ENCODE measurements around the gene TCP11L2. TPM values are rescaled to one million over a fixed set of nuclear protein-coding genes. Genes with fewer than 3 reads are reported as not detected.
"Not testable (repeated sequence)": the region's sequence is repeated elsewhere in the genome, so short reads cannot be mapped to it uniquely, and the experiment has no call there.

The TCP11L2 gene
- total and polyA plus RNA-seq, 5 donors from 2014 or later: 46.0 to 153 (median 64.8) TPM

DNA sequence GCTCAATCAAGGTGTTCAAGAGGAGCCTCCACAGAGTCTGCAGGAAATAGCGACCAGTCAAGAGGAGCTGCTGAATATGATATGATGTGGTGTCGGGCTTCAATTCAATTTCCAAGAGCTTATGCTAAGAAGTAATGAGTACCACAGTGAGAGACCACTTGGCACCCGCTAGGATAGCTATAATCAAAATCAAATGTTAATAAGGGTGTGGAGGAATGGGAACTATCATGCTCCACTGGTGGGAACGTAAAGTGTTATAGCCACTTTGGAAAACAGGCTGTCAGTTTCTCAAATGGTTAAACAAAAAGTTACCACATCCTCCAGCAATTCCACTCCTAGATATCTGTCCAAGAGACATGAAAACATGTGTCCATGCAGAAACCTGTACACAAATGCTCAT is 61.7 kb downstream of the TCP11L2 start:
- Mint-ChIP-seq H3K4me1 (peaks cover 0 to 6% (median 0%) of the 10 kb centered on the region in 4 donors), H3K27ac (no peak overlapping the region), H3K27me3 (no peaks in the 10 kb centered on the region), H3K4me3 (no peak overlapping the region), H3K9me3 (no peaks in the 10 kb centered on the region), H3K36me3 (peaks cover 20% of the 10 kb centered on the region)
- Histone ChIP-seq H3K36me3 (ENCODE audit: control insufficient read depth, insufficient read depth, low read length) (peaks cover 3% of the 10 kb centered on the region), H3K27ac (ENCODE audit: insufficient read depth, low read length, poor library complexity, severe bottlenecking) (no peak overlapping the region), H3K4me1 (ENCODE audit: control insufficient read depth, insufficient read depth, low read length, poor library complexity, severe bottlenecking) (no peaks in the 10 kb centered on the region), H3K27me3 (ENCODE audit: control insufficient read depth, insufficient read depth, low read length) (no peaks in the 10 kb centered on the region), H3K4me3 (ENCODE audit: low read depth, low read length) (no peak overlapping the region), H3K9me3 (ENCODE audit: control insufficient read depth in 2 of 2, low read length in 2 of 2) (no peaks in the 10 kb centered on the region)
- ATAC-seq (ENCODE audit: low read depth in 2 of 2) (no peak), DNase-seq (no peak)

DNA sequence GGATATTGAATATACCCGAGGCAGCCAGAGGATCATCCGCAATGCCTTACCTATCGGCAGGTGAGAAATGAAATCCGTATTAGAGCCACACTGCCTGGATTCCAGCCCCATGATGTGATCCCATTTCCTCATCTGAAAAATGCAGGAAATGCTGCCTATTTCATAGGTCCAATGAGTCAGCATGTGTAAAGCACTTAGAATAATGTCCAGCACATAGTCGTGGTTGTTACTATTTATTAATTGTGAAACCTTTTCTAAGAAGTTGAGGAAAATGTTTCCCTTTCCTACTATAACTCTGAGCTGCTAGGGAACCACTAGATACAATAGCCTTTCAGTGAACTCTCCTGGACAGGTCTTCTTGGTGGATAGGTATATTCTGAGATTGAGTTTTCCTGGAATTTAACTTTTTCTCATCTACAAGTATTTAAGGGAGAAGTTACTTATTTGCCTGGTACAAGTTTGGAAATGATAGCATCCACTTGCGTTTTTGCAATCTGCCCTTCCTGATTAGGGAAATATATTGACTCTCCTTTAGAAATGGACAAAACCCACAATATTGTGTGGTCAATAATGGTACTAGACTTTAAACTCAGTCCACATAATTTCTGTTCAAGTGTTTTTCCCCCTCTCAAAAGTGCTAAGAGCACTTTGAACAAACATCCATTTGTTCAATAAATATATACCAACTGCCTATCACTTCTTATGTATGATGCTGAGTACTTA is 67.3 kb downstream of the TCP11L2 start:
- no peak overlapping the region for H3K27ac ChIP-seq (ENCODE audit: insufficient read depth, low read length, poor library complexity, severe bottlenecking)
- Mint-ChIP-seq H3K4me3 (no peak overlapping the region), H3K27me3 (no peaks in the 10 kb centered on the region), H3K36me3 (peaks cover 42% of the 10 kb centered on the region), H3K9me3 (peaks cover 0 to 3% (median 0%) of the 10 kb centered on the region in 7 donors), H3K27ac (no peak overlapping the region), H3K4me1 (peaks cover 0 to 7% (median 3%) of the 10 kb centered on the region in 4 donors)
- H3K36me3 ChIP-seq (ENCODE audit: control insufficient read depth, insufficient read depth, low read length): peaks cover 10% of the 10 kb centered on the region
- no peak for ATAC-seq (ENCODE audit: low read depth in 2 of 2)
- H3K4me3 ChIP-seq (ENCODE audit: low read depth, low read length): no peak overlapping the region
- H3K9me3 ChIP-seq (ENCODE audit: control insufficient read depth in 2 of 2, low read length in 2 of 2): no peaks in the 10 kb centered on the region
- H3K4me1 ChIP-seq (ENCODE audit: control insufficient read depth, insufficient read depth, low read length, poor library complexity, severe bottlenecking): no peaks in the 10 kb centered on the region
- no peak for DNase-seq
- H3K27me3 ChIP-seq (ENCODE audit: control insufficient read depth, insufficient read depth, low read length): no peaks in the 10 kb centered on the region

DNA sequence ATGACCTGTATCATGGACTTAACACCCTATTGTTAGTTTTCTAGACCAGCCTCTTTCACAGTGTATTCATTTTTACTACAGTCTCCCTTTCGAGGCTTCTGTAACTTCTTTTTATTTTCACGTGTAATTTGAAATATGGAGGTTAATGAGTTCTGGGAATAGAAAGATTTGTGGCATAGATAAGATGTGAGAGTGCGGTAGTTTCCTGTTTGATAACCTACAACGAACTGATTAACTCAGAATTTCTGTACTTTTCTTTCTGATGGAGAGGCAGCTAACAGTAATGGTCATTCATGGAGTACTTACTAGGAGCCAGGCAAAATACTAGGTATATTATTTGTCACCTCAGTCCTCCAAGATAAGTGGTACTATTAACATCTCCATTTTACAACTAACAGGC is 76.3 kb downstream of the TCP11L2 start:
- Histone ChIP-seq H3K4me1 (ENCODE audit: control insufficient read depth, insufficient read depth, low read length, poor library complexity, severe bottlenecking) (peaks cover 10% of the 10 kb centered on the region), H3K36me3 (ENCODE audit: control insufficient read depth, insufficient read depth, low read length) (peaks cover 32% of the 10 kb centered on the region), H3K9me3 (ENCODE audit: control insufficient read depth in 2 of 2, low read length in 2 of 2) (no peaks in the 10 kb centered on the region), H3K4me3 (ENCODE audit: low read depth, low read length) (no peak overlapping the region), H3K27me3 (ENCODE audit: control insufficient read depth, insufficient read depth, low read length) (no peaks in the 10 kb centered on the region), H3K27ac (ENCODE audit: insufficient read depth, low read length, poor library complexity, severe bottlenecking) (no peak overlapping the region)
- ATAC-seq (ENCODE audit: low read depth in 2 of 2): no peak
- Mint-ChIP-seq H3K27ac (peak overlapping the region; percentile 43 to 69 (median 52)), H3K36me3 (peaks cover 64% of the 10 kb centered on the region), H3K4me1 (peaks cover 8 to 20% (median 13%) of the 10 kb centered on the region in 4 donors), H3K9me3 (peaks cover 0 to 8% (median 0%) of the 10 kb centered on the region in 7 donors), H3K27me3 (no peaks in the 10 kb centered on the region), H3K4me3 (peak overlapping the region in 2 of 4 donors; percentile 0 to 57)
- peak in 1 of 3 donors; percentile 72 for DNase-seq

DNA sequence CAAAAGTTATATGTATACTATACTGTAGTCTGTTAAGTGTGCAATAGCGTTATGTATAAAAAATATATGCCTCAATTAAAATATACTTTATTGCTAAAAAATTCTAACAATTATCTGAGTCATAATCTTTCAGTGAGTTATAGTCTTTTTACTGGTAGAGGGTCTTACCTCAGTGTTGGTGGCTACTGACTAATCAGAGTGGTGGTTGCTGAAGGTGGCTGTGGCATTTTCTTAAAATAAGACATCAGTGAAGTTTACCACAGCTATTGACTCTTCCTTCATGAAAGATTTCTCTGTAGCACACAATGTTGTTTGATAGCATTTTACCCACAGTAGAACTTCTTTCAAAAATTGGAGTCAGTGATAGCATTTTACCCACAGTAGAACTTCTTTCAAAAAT is 78.4 kb downstream of the TCP11L2 start:
- no peaks in the 10 kb centered on the region for H3K27me3 ChIP-seq (ENCODE audit: control insufficient read depth, insufficient read depth, low read length)
- DNase-seq: no peak
- H3K36me3 ChIP-seq (ENCODE audit: control insufficient read depth, insufficient read depth, low read length): peaks cover 28% of the 10 kb centered on the region
- Mint-ChIP-seq H3K27me3 (no peaks in the 10 kb centered on the region), H3K27ac (no peak overlapping the region), H3K36me3 (peaks cover 52% of the 10 kb centered on the region), H3K4me3 (no peak overlapping the region), H3K4me1 (peaks cover 8 to 17% (median 13%) of the 10 kb centered on the region in 4 donors), H3K9me3 (peaks cover 0 to 8% (median 0%) of the 10 kb centered on the region in 7 donors)
- no peaks in the 10 kb centered on the region for H3K9me3 ChIP-seq (ENCODE audit: control insufficient read depth in 2 of 2, low read length in 2 of 2)
- ATAC-seq (ENCODE audit: low read depth in 2 of 2): no peak
- no peak overlapping the region for H3K27ac ChIP-seq (ENCODE audit: insufficient read depth, low read length, poor library complexity, severe bottlenecking)
- H3K4me1 ChIP-seq (ENCODE audit: control insufficient read depth, insufficient read depth, low read length, poor library complexity, severe bottlenecking): peaks cover 12% of the 10 kb centered on the region
- H3K4me3 ChIP-seq (ENCODE audit: low read depth, low read length): no peak overlapping the region

GRCh38 chr12:106381866-106382265 is 79.3 kb downstream of the TCP11L2 start:
- not testable (repeated sequence) for H3K27me3 ChIP-seq (ENCODE audit: control insufficient read depth, insufficient read depth, low read length); H3K27me3 Mint-ChIP-seq; H3K4me3 Mint-ChIP-seq; H3K27ac ChIP-seq (ENCODE audit: insufficient read depth, low read length, poor library complexity, severe bottlenecking); H3K9me3 ChIP-seq (ENCODE audit: control insufficient read depth in 2 of 2, low read length in 2 of 2); DNase-seq; ATAC-seq (ENCODE audit: low read depth in 2 of 2); H3K4me3 ChIP-seq (ENCODE audit: low read depth, low read length); H3K9me3 Mint-ChIP-seq
- Histone ChIP-seq H3K36me3 (ENCODE audit: control insufficient read depth, insufficient read depth, low read length) (peaks cover 21% of the 10 kb centered on the region), H3K4me1 (ENCODE audit: control insufficient read depth, insufficient read depth, low read length, poor library complexity, severe bottlenecking) (peaks cover 14% of the 10 kb centered on the region)
- peaks cover 43% of the 10 kb centered on the region for H3K36me3 Mint-ChIP-seq
- peaks cover 8 to 20% (median 15%) of the 10 kb centered on the region in 4 donors for H3K4me1 Mint-ChIP-seq
- peak overlapping the region in 1 of 3 donors; percentile 8 for H3K27ac Mint-ChIP-seq

DNA sequence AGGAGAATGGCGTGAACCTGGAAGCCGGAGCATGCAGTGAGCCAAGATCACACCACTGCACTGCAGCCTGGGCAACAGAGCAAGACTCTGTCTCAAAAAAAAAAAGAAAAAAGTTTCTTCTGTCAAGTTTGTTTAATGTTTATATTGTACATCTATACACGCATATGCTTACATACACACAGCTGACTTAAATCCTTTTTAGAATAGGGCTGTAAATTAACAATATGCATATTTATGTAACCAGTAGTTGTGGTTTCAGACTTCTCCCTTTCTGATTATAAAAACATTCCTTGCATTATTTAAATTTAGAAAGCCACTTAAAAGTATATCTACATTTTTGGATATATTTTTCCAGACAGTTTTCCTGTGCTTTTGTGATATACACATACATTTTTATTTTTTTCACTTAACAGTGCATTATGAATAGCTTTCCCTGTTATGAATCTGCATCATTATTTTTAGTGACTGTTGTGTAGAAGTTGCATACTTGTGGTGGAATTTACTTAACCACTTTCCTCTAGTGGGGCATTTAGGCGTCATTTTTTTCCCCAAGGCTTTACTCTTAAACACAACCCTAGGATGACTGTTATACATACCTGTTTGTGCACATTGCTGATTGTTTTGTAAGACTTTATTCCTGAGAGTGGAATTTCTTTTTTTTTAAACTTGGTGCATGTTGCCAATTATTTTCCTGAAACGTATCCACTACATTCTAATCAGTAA is 84.4 kb downstream of the TCP11L2 start:
- Mint-ChIP-seq H3K9me3 (peaks cover 0 to 7% (median 0%) of the 10 kb centered on the region in 7 donors), H3K4me3 (no peak overlapping the region), H3K4me1 (peaks cover 0 to 4% (median 3%) of the 10 kb centered on the region in 4 donors), H3K36me3 (peaks cover 17% of the 10 kb centered on the region), H3K27ac (no peak overlapping the region), H3K27me3 (no peaks in the 10 kb centered on the region)
- Histone ChIP-seq H3K27me3 (ENCODE audit: control insufficient read depth, insufficient read depth, low read length) (no peaks in the 10 kb centered on the region), H3K4me1 (ENCODE audit: control insufficient read depth, insufficient read depth, low read length, poor library complexity, severe bottlenecking) (peaks cover 4% of the 10 kb centered on the region), H3K4me3 (ENCODE audit: low read depth, low read length) (no peak overlapping the region), H3K27ac (ENCODE audit: insufficient read depth, low read length, poor library complexity, severe bottlenecking) (no peak overlapping the region), H3K36me3 (ENCODE audit: control insufficient read depth, insufficient read depth, low read length) (peaks cover 11% of the 10 kb centered on the region), H3K9me3 (ENCODE audit: control insufficient read depth in 2 of 2, low read length in 2 of 2) (no peaks in the 10 kb centered on the region)
- DNase-seq (no peak), ATAC-seq (ENCODE audit: low read depth in 2 of 2) (no peak)

- H3K27me3 Mint-ChIP-seq: no peaks in the 10 kb centered on the region
- H3K27ac ChIP-seq (ENCODE audit: insufficient read depth, low read length, poor library complexity, severe bottlenecking): no peak overlapping the region
- peaks cover 16% of the 10 kb centered on the region for H3K36me3 Mint-ChIP-seq
- H3K27me3 ChIP-seq (ENCODE audit: control insufficient read depth, insufficient read depth, low read length): no peaks in the 10 kb centered on the region
- H3K9me3 Mint-ChIP-seq: no peaks in the 10 kb centered on the region
- no peak overlapping the region for H3K27ac Mint-ChIP-seq
- ATAC-seq (ENCODE audit: low read depth in 2 of 2) (no peak), DNase-seq (no peak)
- no peak overlapping the region for H3K4me3 ChIP-seq (ENCODE audit: low read depth, low read length)
- H3K4me1 Mint-ChIP-seq: peaks cover 0 to 4% (median 3%) of the 10 kb centered on the region in 4 donors
- peaks cover 4% of the 10 kb centered on the region for H3K4me1 ChIP-seq (ENCODE audit: control insufficient read depth, insufficient read depth, low read length, poor library complexity, severe bottlenecking)
- no peaks in the 10 kb centered on the region for H3K9me3 ChIP-seq (ENCODE audit: control insufficient read depth in 2 of 2, low read length in 2 of 2)
- peaks cover 4% of the 10 kb centered on the region for H3K36me3 ChIP-seq (ENCODE audit: control insufficient read depth, insufficient read depth, low read length)
- H3K4me3 Mint-ChIP-seq: no peak overlapping the region
Measured at GRCh38 chr12:106387848-106388377, 85.4 kb downstream of the TCP11L2 start.
